ENCODE data around the gene UCHL5.

DNA sequence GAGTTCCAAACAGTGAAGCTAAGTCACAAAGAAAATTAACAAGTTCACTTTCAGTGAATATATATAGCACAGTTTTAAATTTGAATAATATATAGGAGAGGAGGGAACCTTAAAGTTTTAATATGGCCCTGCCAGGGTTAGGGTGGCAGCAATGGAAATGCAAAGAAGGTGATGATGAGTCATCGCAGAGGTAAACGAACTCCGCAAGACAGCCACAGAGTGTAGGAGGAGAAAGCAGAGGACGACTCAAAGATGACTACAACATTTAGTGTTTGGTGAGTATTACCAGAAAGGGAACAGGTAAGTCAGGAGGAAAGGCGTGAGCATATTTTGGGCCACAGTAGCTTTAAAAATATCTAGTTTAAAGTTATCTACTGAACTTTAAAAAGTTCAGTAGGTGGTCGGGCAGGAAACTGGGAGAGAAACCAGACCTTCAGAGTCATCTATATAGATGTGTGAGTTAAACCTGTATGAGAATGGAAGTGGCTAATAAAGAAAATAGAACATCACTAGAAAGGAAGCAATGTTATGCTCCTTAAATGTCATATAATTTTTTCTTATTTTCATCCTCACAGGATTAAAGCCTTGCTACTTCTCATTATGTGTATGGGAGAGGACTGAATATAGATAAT is 75.7 kb downstream of the UCHL5 start:
- TF ChIP-seq EZH2 (IDR thresholded peaks at IDR 0.05; ENCODE audit: borderline replicate concordance, insufficient read depth, low read depth, low read length, poor library complexity, severe bottlenecking): no peak
- TF ChIP-seq, protein P1, sequence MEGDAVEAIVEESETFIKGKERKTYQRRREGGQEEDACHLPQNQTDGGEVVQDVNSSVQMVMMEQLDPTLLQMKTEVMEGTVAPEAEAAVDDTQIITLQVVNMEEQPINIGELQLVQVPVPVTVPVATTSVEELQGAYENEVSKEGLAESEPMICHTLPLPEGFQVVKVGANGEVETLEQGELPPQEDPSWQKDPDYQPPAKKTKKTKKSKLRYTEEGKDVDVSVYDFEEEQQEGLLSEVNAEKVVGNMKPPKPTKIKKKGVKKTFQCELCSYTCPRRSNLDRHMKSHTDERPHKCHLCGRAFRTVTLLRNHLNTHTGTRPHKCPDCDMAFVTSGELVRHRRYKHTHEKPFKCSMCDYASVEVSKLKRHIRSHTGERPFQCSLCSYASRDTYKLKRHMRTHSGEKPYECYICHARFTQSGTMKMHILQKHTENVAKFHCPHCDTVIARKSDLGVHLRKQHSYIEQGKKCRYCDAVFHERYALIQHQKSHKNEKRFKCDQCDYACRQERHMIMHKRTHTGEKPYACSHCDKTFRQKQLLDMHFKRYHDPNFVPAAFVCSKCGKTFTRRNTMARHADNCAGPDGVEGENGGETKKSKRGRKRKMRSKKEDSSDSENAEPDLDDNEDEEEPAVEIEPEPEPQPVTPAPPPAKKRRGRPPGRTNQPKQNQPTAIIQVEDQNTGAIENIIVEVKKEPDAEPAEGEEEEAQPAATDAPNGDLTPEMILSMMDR (IDR thresholded peaks at IDR 0.05): no peak
